GM12878 (cell line): Measurements from ENCODE around the gene SLC44A4. TPM values are rescaled to one million over a fixed set of nuclear protein-coding genes. Genes with fewer than 3 reads are reported as not detected.

Experiments used
- ATAC-seq: fragments of 200-7000 bp; cut with Tn5 transposase; 3 replicates; pipeline ENCODE4 v1.9.1; 2020; ENCODE audit warnings: mild to moderate bottlenecking, moderate library complexity
- BruUV-seq: library from RNA; stranded (reverse); fragments of 400-500 nt; replicated peaks from 2 replicates; lab custom pipeline; 2021; lab: Mats Ljungman, UMichigan
- CTCF ChIA-PET: fragments of 300-600 bp; sonication (Branson Sonifier 250); formaldehyde crosslinking; extraction: SDS; loops from one replicate; lab custom pipeline; 2021; ENCODE audit warnings: inconsistent platforms; lab: Yijun Ruan, JAX
- POLR2A ChIA-PET: fragments of 350-600 bp; formaldehyde crosslinking; extraction: SDS; loops from one replicate; lab custom pipeline; 2021; ENCODE audit warnings: inconsistent platforms; lab: Charles Lee
- RAD21 ChIA-PET: fragments of 300-600 bp; sonication (Branson Sonifier 250); formaldehyde crosslinking; loops from one replicate; lab custom pipeline; 2023; ENCODE audit warnings: antibody characterized with exemption; ENCODE audit not compliant: unreplicated experiment; lab: Charles Lee
- SMC1A ChIA-PET: fragments of 300-600 bp; sonication (Branson Sonifier 250); formaldehyde crosslinking; loops from one replicate; lab custom pipeline; 2023; ENCODE audit not compliant: unreplicated experiment, uncharacterized antibody; lab: Charles Lee
- DNase-seq: peaks from one replicate; pipeline ENCODE4 v3.0.0-alpha.2; 2011; ENCODE audit warnings: low read depth, low spot score
- FAIRE-seq: peaks from 3 replicates; lab custom pipeline; 2011; peaks lifted over from hg19 to GRCh38; lab: Jason Lieb, UNC
- H2AFZ ChIP-seq: 2 replicates; pipeline ENCODE4 v1.6.0; 2011; ENCODE audit warnings: low read depth, low read length, control low read depth; ENCODE audit not compliant: control insufficient read depth
- H3K27ac ChIP-seq: 2 replicates; pipeline ENCODE4 v1.5.1; 2011; ENCODE audit warnings: control low read depth; ENCODE audit not compliant: control insufficient read depth, insufficient read depth
- H3K27me3 ChIP-seq, 2 experiments: replicated peaks in 1 of 2; 2 replicates each; pipeline versions ENCODE4 v1.6.0 to v1.6.1; 2011; ENCODE audit warnings: low read length in 1 of 2; ENCODE audit not compliant: control insufficient read depth in 2 of 2, insufficient read depth in 2 of 2
- H3K36me3 ChIP-seq, 2 experiments: 2 replicates each; pipeline ENCODE4 v1.5.1; 2011; ENCODE audit warnings: low read length in 1 of 2; ENCODE audit not compliant: control insufficient read depth in 2 of 2, insufficient read depth in 2 of 2
- H3K4me1 ChIP-seq: 2 replicates; pipeline ENCODE4 v1.6.1; 2011; ENCODE audit warnings: mild to moderate bottlenecking, low read length, moderate library complexity, mixed read lengths; ENCODE audit not compliant: control insufficient read depth, insufficient read depth
- H3K4me2 ChIP-seq: 2 replicates; pipeline ENCODE4 v1.6.0; 2011; ENCODE audit warnings: control low read depth; ENCODE audit not compliant: control insufficient read depth, insufficient read depth
- H3K4me3 ChIP-seq: fragments of 200-600 bp; sonication (generic); 2 replicates; pipeline ENCODE4 v1.5.1; 2016
- H3K79me2 ChIP-seq: 2 replicates; pipeline ENCODE4 v1.6.0; 2011; ENCODE audit warnings: low read length; ENCODE audit not compliant: control insufficient read depth, insufficient read depth
- H3K9ac ChIP-seq: 2 replicates; pipeline ENCODE4 v1.8.0; 2011; ENCODE audit warnings: low read length, control low read depth, mixed read lengths; ENCODE audit not compliant: control insufficient read depth, insufficient read depth
- H3K9me3 ChIP-seq: replicated peaks from 3 replicates; pipeline ENCODE4 v1.5.1; 2011; ENCODE audit warnings: mild to moderate bottlenecking, low read length; ENCODE audit not compliant: control insufficient read depth, insufficient read depth
- H4K20me1 ChIP-seq: 2 replicates; pipeline ENCODE4 v1.6.0; 2011; ENCODE audit not compliant: control insufficient read depth, insufficient read depth
- ATF3 ChIP-seq: IDR thresholded peaks from 2 replicates; pipeline ENCODE4 v1.6.1; 2011; ENCODE audit warnings: low read depth, mild to moderate bottlenecking, low read length, moderate library complexity, borderline replicate concordance; ENCODE audit errors: extremely low read depth
- ETV6 ChIP-seq, 2 experiments: fragments of 450-650 bp in 1 of 2; IDR thresholded peaks in 1 of 2; conservative IDR thresholded peaks in 1 of 2; 2 replicates each; pipeline ENCODE4 v1.6.1; 2014; ENCODE audit warnings: antibody characterized with exemption in 1 of 2, borderline replicate concordance in 1 of 2, low read depth in 1 of 2, mild to moderate bottlenecking in 1 of 2, moderate library complexity in 1 of 2
- GATAD2B ChIP-seq: fragments of 450-650 bp; conservative IDR thresholded peaks from 2 replicates; pipeline ENCODE4 v1.6.1; 2017; ENCODE audit warnings: low read depth, mild to moderate bottlenecking, moderate library complexity
- IKZF1 ChIP-seq: fragments of 450-650 bp; conservative IDR thresholded peaks from 2 replicates; pipeline ENCODE4 v1.6.1; 2017; ENCODE audit warnings: antibody characterized with exemption, mild to moderate bottlenecking
- KLF5 ChIP-seq: fragments of 450-650 bp; IDR thresholded peaks from 2 replicates; pipeline ENCODE4 v1.6.1; 2014; ENCODE audit warnings: mild to moderate bottlenecking; ENCODE audit not compliant: partially characterized antibody
- MXI1 ChIP-seq: fragments of 150-350 bp; IDR thresholded peaks from 2 replicates; pipeline ENCODE4 v1.6.1; 2011; ENCODE audit warnings: low read depth, mild to moderate bottlenecking, inconsistent platforms, low read length, improper control_type of control experiment
- NFXL1 ChIP-seq: fragments of 450-650 bp; IDR thresholded peaks from 2 replicates; pipeline ENCODE4 v1.6.1; 2017; ENCODE audit warnings: antibody characterized with exemption, mild to moderate bottlenecking, borderline replicate concordance
- NR2C2 ChIP-seq: IDR thresholded peaks from 2 replicates; pipeline ENCODE4 v1.6.1; 2011; ENCODE audit warnings: borderline replicate concordance, low read depth; ENCODE audit not compliant: control insufficient read depth, insufficient read length
- RBBP5 ChIP-seq: fragments of 200-600 bp; sonication (generic); conservative IDR thresholded peaks from 2 replicates; pipeline ENCODE4 v1.6.1; 2016
- RELA ChIP-seq: fragments of 450-650 bp; IDR thresholded peaks from 2 replicates; pipeline ENCODE4 v1.8.0; 2014; ENCODE audit warnings: borderline replicate concordance; ENCODE audit not compliant: partially characterized antibody
- TCF3 ChIP-seq: IDR thresholded peaks from 2 replicates; pipeline ENCODE4 v1.6.1; 2012; ENCODE audit warnings: low read depth, mild to moderate bottlenecking, low read length, borderline replicate concordance; ENCODE audit not compliant: insufficient read depth
- ZNF207 ChIP-seq: fragments of 450-650 bp; IDR thresholded peaks from 2 replicates; pipeline ENCODE4 v1.6.1; 2014; ENCODE audit warnings: antibody characterized with exemption, mild to moderate bottlenecking, borderline replicate concordance
- ZNF24 ChIP-seq: fragments of 450-650 bp; IDR thresholded peaks from 2 replicates; pipeline ENCODE4 v1.6.1; 2017; ENCODE audit warnings: antibody characterized with exemption, mild to moderate bottlenecking
- WGBS: methylation state at CpG from one replicate; pipeline ENCODE4 v1.1.6; 2016; ENCODE audit warnings: low lambda C conversion rate; ENCODE audit not compliant: insufficient replicate concordance, insufficient coverage; ENCODE audit errors: missing lambda C conversion rate; 5-methylcytosine and 5-hydroxymethylcytosine counted together
- in situ Hi-C: fragments of 300-500 bp; cut with MboI; formaldehyde crosslinking; loops from 9 replicates; pipeline ENCODE4 v1.14.3; 2018; ENCODE audit warnings: mixed read lengths
- intact Hi-C: fragments of 100-400 bp; cut with micrococcal nuclease; formaldehyde crosslinking; loops from one replicate; pipeline ENCODE4 v1.14.2; 2022; ENCODE audit not compliant: unreplicated experiment
- polyA plus RNA-seq, 11 experiments: library from polyadenylated mRNA; depleted of rRNA in 4 of 11; unstranded in 6 of 11; stranded (reverse) in 5 of 11; fragments of >200 nt; fragmentation: Nextera tagmentation in 4 of 11; fragmentation: Illumina TruSeq in 1 of 11; extraction: Ambion mirVana in 4 of 11; extraction: Trizol in 1 of 11; gene quantifications; 1 replicate in 1 of 11; 2 replicates in 10 of 11; pipeline versions ENCODE4 v1.2.1 to v1.2.3, GENCODE V29; 2011 to 2016; ENCODE audit warnings: inconsistent platforms in 2 of 11, missing spikeins in 2 of 11, low read depth in 1 of 11
- total RNA-seq, 4 experiments: library from RNA; depleted of rRNA in 3 of 4; stranded (reverse); fragments of >200 nt in 3 of 4; fragmentation: Illumina TruSeq in 1 of 4; extraction: Trizol in 1 of 4; gene quantifications; 2 replicates each; pipeline versions ENCODE4 v1.2.1 to v1.2.3, GENCODE V29; 2013 to 2021
- TF ChIP-seq, protein P1 (sequence below): fragments of 450-650 bp; IDR thresholded peaks from 2 replicates; pipeline ENCODE4 v1.6.1; 2017; ENCODE audit warnings: antibody characterized with exemption, mild to moderate bottlenecking, moderate library complexity
- TF ChIP-seq, protein P2 (sequence below): fragments of 450-650 bp; IDR thresholded peaks from 2 replicates; pipeline ENCODE4 v1.6.1; 2017; ENCODE audit warnings: mild to moderate bottlenecking

Gene SLC44A4
- total and polyA plus RNA-seq, 10 of the 15 experiments (the other 5 are each of a cell fraction or from before 2014, with no cell fraction given), result 0.04 to 0.24 (median 0.15) TPM; not detected in 3

DNA sequence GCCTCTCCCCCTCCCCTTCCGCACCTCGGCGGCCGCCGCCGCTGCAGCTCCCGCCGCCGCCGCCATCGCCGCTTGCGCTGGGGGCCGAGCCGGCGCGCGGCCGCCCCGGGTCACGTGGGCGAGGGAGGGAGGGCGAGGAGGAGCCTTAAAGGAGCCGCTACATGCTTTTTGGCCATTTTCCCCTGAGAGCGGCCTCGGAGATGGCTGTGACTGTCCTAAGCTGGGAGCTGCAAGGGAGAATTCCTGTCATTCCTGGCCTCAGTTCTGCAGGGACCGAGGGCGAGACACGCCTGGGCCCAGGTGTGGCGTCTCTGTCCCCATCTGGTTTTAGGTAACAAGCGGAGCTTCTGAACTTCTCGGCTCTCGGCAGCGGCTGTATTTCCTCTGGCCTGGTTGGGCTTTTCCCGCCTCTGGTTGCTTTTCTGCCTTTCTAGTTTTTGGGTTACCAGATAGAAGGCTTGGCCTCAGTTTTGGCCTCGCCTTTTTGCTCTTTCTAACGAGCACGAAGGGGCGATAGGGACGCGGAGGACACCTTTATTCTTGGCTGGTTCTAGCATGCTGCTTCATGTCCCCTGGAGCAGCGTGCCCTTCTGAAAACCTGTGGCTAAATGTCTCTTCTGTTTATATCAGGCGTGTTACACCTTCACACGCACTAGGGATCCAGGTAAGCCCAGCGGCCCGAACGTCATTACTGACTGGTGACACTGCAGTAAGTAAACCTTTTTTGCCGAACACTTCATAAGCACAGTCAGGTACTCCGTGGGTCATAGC is 19.0 kb upstream of the SLC44A4 start, which contains the start of gene EHMT2:
TSS of gene EHMT2 (minus strand) at position 87 of the 771 bp plus-strand sequence. CDS start at position 66, 21 bp downstream.
- FAIRE-seq (peak; percentile 85), ATAC-seq (peak; percentile 81), DNase-seq (no peak)
- H3K9me3 ChIP-seq, result no peaks in the 10 kb centered on the region
- peak within 1 kb of the TSS; percentile 77 for H2AFZ ChIP-seq
- H3K27me3 ChIP-seq, result no peaks in the 10 kb centered on the region
- H3K4me2 ChIP-seq, result peak within 1 kb of the TSS; percentile 97
- peak within 1 kb of the TSS; percentile 91 for H3K4me3 ChIP-seq
- 1% methylated on average over 27 of the region's 49 CpGs for WGBS
- TSS peak; percentile 93 for BruUV-seq
- H3K9ac ChIP-seq, result peak within 1 kb of the TSS; percentile 76
- peak within 1 kb of the TSS; percentile 70 for H3K27ac ChIP-seq
- no peaks in the 10 kb centered on the region for H4K20me1 ChIP-seq
- RAD21 ChIA-PET, result interaction anchor here (1.2 to 1.5 kb wide), 3 partner anchors 35 to 65 kb away, joined by 3 to 7 read pairs (median 3); partner anchors contain the start of gene NEU1
- POLR2A ChIA-PET, result interaction anchor here (0.6 to 1.9 kb wide), 17 partner anchors 9 to 948 kb away, joined by 3 to 9 read pairs (median 4); partner anchors contain the start of genes ABHD16A, ATF6B, FKBPL and LSM2
- SMC1A ChIA-PET, result interaction anchor here (0.9 to 1.3 kb wide), 6 partner anchors 20 to 667 kb away, joined by 3 to 4 read pairs (median 3); partner anchors contain the start of genes NELFE, NEU1 and SKIC2
- intact Hi-C loops (no loop called here), in situ Hi-C loops (no loop called here)
- CTCF ChIA-PET, result interaction anchor here (0.7 to 1.5 kb wide), 7 partner anchors 14 to 247 kb away, joined by 3 to 9 read pairs (median 3); no protein-coding TSS in a partner anchor
- H3K4me1 ChIP-seq, result peaks cover 18% of the 10 kb centered on the region
- H3K36me3 ChIP-seq, result peaks cover under 1 to 7% of the 10 kb centered on the region in 2 experiments; a peak in 3 of 4 replicates
- H3K79me2 ChIP-seq, result peaks cover 12% of the 10 kb centered on the region
- TF ChIP-seq RELA (peak; percentile 75), NFXL1 (no peak), ETV6 (conservative IDR thresholded peaks at IDR 0.05 in 1 of 2, IDR thresholded peaks at IDR 0.05 in 1 of 2; ENCODE audit: borderline replicate concordance in 1 of 2, low read depth in 1 of 2) (no peak), RBBP5 (no peak), MXI1 (peak; percentile 5; the same call in 1 of the 2 replicates), TCF3 (no peak), NR2C2 (no peak), ZNF207 (no peak), KLF5 (no peak), ATF3 (peak; percentile 82; the same call in 1 of the 2 replicates), ZNF24 (no peak), IKZF1 (peak; percentile 63), GATAD2B (no peak)
- TF ChIP-seq, protein P1, sequence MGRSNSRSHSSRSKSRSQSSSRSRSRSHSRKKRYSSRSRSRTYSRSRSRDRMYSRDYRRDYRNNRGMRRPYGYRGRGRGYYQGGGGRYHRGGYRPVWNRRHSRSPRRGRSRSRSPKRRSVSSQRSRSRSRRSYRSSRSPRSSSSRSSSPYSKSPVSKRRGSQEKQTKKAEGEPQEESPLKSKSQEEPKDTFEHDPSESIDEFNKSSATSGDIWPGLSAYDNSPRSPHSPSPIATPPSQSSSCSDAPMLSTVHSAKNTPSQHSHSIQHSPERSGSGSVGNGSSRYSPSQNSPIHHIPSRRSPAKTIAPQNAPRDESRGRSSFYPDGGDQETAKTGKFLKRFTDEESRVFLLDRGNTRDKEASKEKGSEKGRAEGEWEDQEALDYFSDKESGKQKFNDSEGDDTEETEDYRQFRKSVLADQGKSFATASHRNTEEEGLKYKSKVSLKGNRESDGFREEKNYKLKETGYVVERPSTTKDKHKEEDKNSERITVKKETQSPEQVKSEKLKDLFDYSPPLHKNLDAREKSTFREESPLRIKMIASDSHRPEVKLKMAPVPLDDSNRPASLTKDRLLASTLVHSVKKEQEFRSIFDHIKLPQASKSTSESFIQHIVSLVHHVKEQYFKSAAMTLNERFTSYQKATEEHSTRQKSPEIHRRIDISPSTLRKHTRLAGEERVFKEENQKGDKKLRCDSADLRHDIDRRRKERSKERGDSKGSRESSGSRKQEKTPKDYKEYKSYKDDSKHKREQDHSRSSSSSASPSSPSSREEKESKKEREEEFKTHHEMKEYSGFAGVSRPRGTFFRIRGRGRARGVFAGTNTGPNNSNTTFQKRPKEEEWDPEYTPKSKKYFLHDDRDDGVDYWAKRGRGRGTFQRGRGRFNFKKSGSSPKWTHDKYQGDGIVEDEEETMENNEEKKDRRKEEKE, result no peak
- TF ChIP-seq, protein P2, sequence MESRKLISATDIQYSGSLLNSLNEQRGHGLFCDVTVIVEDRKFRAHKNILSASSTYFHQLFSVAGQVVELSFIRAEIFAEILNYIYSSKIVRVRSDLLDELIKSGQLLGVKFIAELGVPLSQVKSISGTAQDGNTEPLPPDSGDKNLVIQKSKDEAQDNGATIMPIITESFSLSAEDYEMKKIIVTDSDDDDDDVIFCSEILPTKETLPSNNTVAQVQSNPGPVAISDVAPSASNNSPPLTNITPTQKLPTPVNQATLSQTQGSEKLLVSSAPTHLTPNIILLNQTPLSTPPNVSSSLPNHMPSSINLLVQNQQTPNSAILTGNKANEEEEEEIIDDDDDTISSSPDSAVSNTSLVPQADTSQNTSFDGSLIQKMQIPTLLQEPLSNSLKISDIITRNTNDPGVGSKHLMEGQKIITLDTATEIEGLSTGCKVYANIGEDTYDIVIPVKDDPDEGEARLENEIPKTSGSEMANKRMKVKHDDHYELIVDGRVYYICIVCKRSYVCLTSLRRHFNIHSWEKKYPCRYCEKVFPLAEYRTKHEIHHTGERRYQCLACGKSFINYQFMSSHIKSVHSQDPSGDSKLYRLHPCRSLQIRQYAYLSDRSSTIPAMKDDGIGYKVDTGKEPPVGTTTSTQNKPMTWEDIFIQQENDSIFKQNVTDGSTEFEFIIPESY, result no peak
